Stomach (tissue), 9 donors: ENCODE results near the gene DNAJC22. TPM values are rescaled to one million over a fixed set of nuclear protein-coding genes. Genes with fewer than 3 reads are reported as not detected.

ENCODE experiments used
- DNase-seq, 2 donors: peaks; one replicate each; pipeline versions ENCODE4 v3.0.0 to v3.0.0-alpha.2; 2013 to 2019
- H3K27ac ChIP-seq, 5 donors: fragments of 200-600 bp in 4 of 5; sonication (generic) in 4 of 5; one replicate each; pipeline ENCODE4 v1.5.1; 2013 to 2019; ENCODE audit warnings: mild to moderate bottlenecking in 1 of 5, moderate library complexity in 1 of 5
- H3K27me3 ChIP-seq, 3 donors: fragments of 200-600 bp; sonication (generic); one replicate each; pipeline ENCODE4 v1.5.1; 2017 to 2019; ENCODE audit warnings: mixed run types in 1 of 3
- H3K36me3 ChIP-seq, 4 donors: fragments of 200-600 bp; sonication (generic); 1 replicate in 3 of 4; 2 replicates in 1 of 4; pipeline ENCODE4 v1.5.1; 2016 to 2019
- H3K4me1 ChIP-seq, 4 donors: fragments of 200-600 bp; sonication (generic); one replicate each; pipeline ENCODE4 v1.5.1; 2016 to 2019
- H3K4me3 ChIP-seq, 4 donors: fragments of 200-600 bp; sonication (generic) in 3 of 4; one replicate each; pipeline ENCODE4 v1.5.1; 2016 to 2019; ENCODE audit warnings: mild to moderate bottlenecking in 1 of 4
- H3K9me3 ChIP-seq, 4 donors: fragments of 200-600 bp; sonication (generic); one replicate each; pipeline ENCODE4 v1.5.1; 2016 to 2019
- CTCF ChIP-seq, 7 experiments: fragments of 450-650 bp in 4 of 7; fragments of 200-600 bp in 3 of 7; sonication (generic) in 3 of 7; IDR thresholded peaks; one replicate each; pipeline ENCODE4 v1.5.1; 2016 to 2019; ENCODE audit warnings: antibody characterized with exemption in 7 of 7, control low read depth in 2 of 7, mild to moderate bottlenecking in 1 of 7
- EP300 ChIP-seq: sonication (generic); formaldehyde crosslinking; IDR thresholded peaks from one replicate; pipeline ENCODE4 v1.6.1; 2017; ENCODE audit warnings: antibody characterized with exemption
- POLR2A ChIP-seq, 4 donors: fragments of 450-650 bp; IDR thresholded peaks; one replicate each; pipeline ENCODE4 v1.6.1; 2016; ENCODE audit warnings: antibody characterized with exemption in 4 of 4, control low read depth in 2 of 4, mild to moderate bottlenecking in 1 of 4, moderate library complexity in 1 of 4
- POLR2AphosphoS5 ChIP-seq, 3 donors: sonication (generic); formaldehyde crosslinking; IDR thresholded peaks; one replicate each; pipeline ENCODE4 v1.6.1; 2016; ENCODE audit warnings: antibody characterized with exemption in 3 of 3
- WGBS, 5 donors: extraction: QIAGEN DNeasy Blood & Tissue Kit in 3 of 5; methylation state at CpG; one replicate each; pipeline versions ENCODE4 v1.1.5 to v1.1.7; 2013 to 2018; 5-methylcytosine and 5-hydroxymethylcytosine counted together
- intact Hi-C: fragments of 100-400 bp; cut with DNase I; formaldehyde crosslinking; loops from one replicate; pipeline ENCODE4 v1.15.1; 2023; ENCODE audit warnings: low total_unique reads
- polyA plus RNA-seq, 3 donors: library from polyadenylated mRNA; stranded (reverse); fragments of 200-250 nt; gene quantifications; one replicate each; pipeline ENCODE4 v1.2.3, GENCODE V29; 2013
- total RNA-seq, 5 donors: library from RNA; depleted of rRNA; stranded (reverse); fragments of >200 nt; gene quantifications; one replicate each; pipeline versions ENCODE4 v1.1.0 to v1.2.3, GENCODE V29; 2014 to 2016
- donor health status: healthy with polysubstance abuse.
- donor health status: Bipolar disorder and iron deficiency.
- donor health status: healthy.

Gene DNAJC22
- total and polyA plus RNA-seq, 8 donors: 1.5 to 54.7 (median 3.1) TPM; not detected in 1

- H3K9me3 ChIP-seq: no peaks in the 10 kb centered on the region
- H3K27me3 ChIP-seq: no peaks in the 10 kb centered on the region
- no peak for DNase-seq
- peaks cover 22 to 40% (median 29%) of the 10 kb centered on the region in 4 donors for H3K4me1 ChIP-seq
- TF ChIP-seq EP300 (no peak), POLR2AphosphoS5 (IDR thresholded peaks at IDR 0.05) (peak in 1 of 3 donors; percentile 1)
- WGBS, 5 donors: 1 to 3% (median 1%) methylated on average over 32 to 52 of the region's 52 CpGs
- peak within 1 kb of the TSS; percentile 62 to 89 (median 72) for H3K4me3 ChIP-seq
- H3K36me3 ChIP-seq: no peaks in the 10 kb centered on the region
- intact Hi-C loops: no loop called here
- H3K27ac ChIP-seq: peak within 1 kb of the TSS; percentile 90 to 97 (median 94)
Measured at GRCh38 chr12:49367381-49368239, 20.9 kb downstream of the DNAJC22 start, which contains the start of gene SPATS2. Gene SPATS2, plus strand, starts transcription at chr12:49367462. Its CDS starts 93,551 bp downstream, at chr12:49461013.

- intact Hi-C loops: no loop called here
- DNase-seq: no peak
- no peaks in the 10 kb centered on the region for H3K9me3 ChIP-seq
- TF ChIP-seq POLR2A (IDR thresholded peaks at IDR 0.05): no peak
- no peak for TF ChIP-seq CTCF (IDR thresholded peaks at IDR 0.05)
- no peak for TF ChIP-seq POLR2AphosphoS5 (IDR thresholded peaks at IDR 0.05)
- no peak for TF ChIP-seq EP300
- H3K27me3 ChIP-seq: no peaks in the 10 kb centered on the region
- whole genome bisulfite sequencing, 5 donors: 14 to 24% (median 16%) methylated on average over 3 of the region's 3 CpGs
- H3K36me3 ChIP-seq: peaks cover 0 to 4% (median under 1%) of the 10 kb centered on the region in 4 donors
- H3K4me3 ChIP-seq: peak overlapping the region; percentile 62 to 89 (median 72)
- peak overlapping the region in 4 of 5 donors; percentile 90 to 97 (median 94) for H3K27ac ChIP-seq
- H3K4me1 ChIP-seq: peaks cover 22 to 40% (median 29%) of the 10 kb centered on the region in 4 donors
Measured at GRCh38 chr12:49368240-49368600, 21.5 kb downstream of the DNAJC22 start.

DNA sequence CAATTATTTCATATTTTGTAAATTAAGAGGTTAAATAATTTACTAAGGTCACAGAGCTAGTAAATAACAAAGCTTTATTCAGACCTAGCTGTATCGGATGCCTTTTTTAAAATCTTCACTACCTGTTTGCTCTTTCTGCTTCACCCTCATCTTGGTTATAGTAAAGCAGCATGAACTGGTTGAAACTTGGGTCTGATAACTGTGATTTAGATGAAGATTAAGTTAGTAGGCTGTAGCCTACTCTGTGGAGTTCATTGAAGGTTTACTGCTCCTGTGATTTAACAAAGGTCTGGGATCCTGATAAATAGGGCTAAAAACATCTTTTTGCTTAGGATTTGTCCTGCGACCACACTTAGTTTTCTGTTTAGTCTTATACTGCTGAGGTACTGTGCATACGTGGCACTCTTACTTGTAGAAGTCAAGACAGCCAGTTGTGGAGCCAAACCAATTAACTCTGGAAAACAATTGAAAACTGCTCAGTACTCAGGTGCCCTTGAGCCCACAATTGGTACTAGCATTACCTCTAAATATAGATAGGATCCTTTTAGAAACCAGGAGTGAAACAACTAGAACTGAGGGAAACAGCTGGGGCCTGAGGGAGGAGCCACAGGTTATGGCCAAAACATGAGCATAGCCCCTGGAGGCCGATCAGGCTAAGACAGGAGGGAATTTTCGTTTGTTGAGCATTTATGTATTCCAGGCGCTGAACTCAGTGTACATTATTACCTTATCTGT, 22.9 kb downstream of the DNAJC22 start:
- H3K4me3 ChIP-seq: no peak overlapping the region
- peak overlapping the region in 4 of 5 donors; percentile 50 to 97 (median 79) for H3K27ac ChIP-seq
- H3K36me3 ChIP-seq: peaks cover 0 to 11% (median 5%) of the 10 kb centered on the region in 4 donors
- intact Hi-C loops: no loop called here
- TF ChIP-seq POLR2AphosphoS5 (IDR thresholded peaks at IDR 0.05) (no peak), CTCF (IDR thresholded peaks at IDR 0.05) (peak in 3 of 7 experiments; percentile 15 to 36 (median 26))
- H3K27me3 ChIP-seq: no peaks in the 10 kb centered on the region
- peak; percentile 43 to 75 for DNase-seq
- H3K4me1 ChIP-seq: peaks cover 22 to 40% (median 29%) of the 10 kb centered on the region in 4 donors
- no peaks in the 10 kb centered on the region for H3K9me3 ChIP-seq
- 24 to 42% (median 28%) methylated on average over 6 of the region's 6 CpGs for WGBS, 5 donors

- WGBS, 5 donors: 90 to 94% (median 91%) methylated on average over 6 of the region's 6 CpGs
- Histone ChIP-seq H3K4me3 (no peak overlapping the region), H3K4me1 (peaks cover 21 to 35% (median 29%) of the 10 kb centered on the region in 4 donors), H3K27ac (peak overlapping the region in 1 of 5 donors; percentile 97), H3K9me3 (no peaks in the 10 kb centered on the region), H3K27me3 (no peaks in the 10 kb centered on the region), H3K36me3 (peaks cover 0 to 11% (median 5%) of the 10 kb centered on the region in 4 donors)
- no peak for DNase-seq
- intact Hi-C loops: no loop called here
- TF ChIP-seq POLR2A (IDR thresholded peaks at IDR 0.05) (no peak), CTCF (IDR thresholded peaks at IDR 0.05) (no peak), POLR2AphosphoS5 (IDR thresholded peaks at IDR 0.05) (no peak), EP300 (no peak)
Measured at GRCh38 chr12:49370539-49370938, 23.9 kb downstream of the DNAJC22 start.
